HG02884 (cell line): ENCODE measurements around the gene FIBCD1.
"Not testable (repeated sequence)": the region's sequence is repeated elsewhere in the genome, so short reads cannot be mapped to it uniquely, and the experiment has no call there.

Experiments used
- ATAC-seq: cut with Tn5 transposase; IDR thresholded peaks from one replicate; pipeline ENCODE4 v1.9.1; 2021; ENCODE audit warnings: mild to moderate bottlenecking, moderate library complexity; ENCODE audit not compliant: unreplicated experiment

The FIBCD1 gene

DNA sequence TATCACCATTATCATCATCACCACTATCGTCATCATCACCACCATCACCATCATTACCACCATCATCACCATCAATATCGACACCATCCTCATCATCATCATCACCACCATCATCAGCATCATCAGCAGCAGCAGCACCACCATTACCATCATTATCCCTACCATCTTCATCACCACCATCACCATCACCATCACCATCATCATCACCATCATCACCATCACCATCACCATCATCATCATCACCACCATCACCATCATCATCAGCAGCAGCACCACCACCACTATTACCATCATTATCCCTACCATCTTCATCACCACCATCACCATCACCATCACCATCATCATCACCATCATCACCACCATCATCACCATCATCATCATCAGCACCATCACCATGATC is 15.9 kb upstream of the FIBCD1 start:
- ATAC-seq, result not testable (repeated sequence)

GRCh38 chr9:130954317-130954716 is 15.3 kb upstream of the FIBCD1 start:
- ATAC-seq, result no peak

DNA sequence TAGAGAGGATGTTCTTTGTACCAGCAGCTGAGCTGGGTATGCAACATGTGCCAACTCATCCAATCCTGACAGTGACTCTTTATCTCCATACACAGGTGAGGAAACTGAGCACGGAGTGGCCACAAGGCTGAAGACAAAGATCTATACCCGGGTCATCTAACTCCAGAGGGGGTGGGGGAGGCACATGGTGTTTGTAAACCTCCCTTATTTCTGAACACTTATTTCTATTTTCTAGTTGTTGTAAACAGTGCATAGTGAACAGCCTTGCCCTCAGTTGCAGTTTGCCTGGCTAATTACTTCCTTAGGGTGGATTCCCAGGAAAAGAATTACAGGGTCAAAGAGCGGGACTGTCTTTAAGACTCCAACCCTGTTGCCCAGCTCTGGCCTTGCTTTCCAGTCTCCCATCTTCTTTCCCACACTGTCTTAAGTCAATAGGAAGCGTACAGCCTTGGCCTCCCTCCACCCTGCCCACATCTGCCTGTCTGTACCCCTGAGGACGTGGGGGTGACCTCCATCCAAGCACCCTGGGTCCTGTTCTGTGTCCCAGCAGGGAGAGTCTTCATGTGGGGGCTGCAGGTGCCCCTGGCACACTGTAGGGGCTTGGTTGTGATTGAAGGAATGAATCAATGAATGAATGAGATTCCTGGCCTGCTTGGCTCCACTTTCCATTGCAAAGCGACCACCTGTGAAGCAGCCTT is 13.2 kb upstream of the FIBCD1 start:
- no peak for ATAC-seq

DNA sequence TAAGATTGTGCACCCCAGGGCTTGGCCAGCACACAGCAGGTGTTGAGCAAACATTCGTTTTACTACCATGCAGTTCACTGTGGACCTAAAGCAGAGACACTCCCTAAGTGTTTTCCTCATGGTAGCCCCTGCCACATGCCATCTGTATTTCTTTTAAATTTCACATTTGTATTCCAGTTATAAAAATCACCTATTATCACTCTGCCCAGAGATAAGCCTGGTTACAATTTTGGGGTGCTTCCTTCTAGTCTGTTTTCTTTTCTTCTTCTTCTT is 10.9 kb upstream of the FIBCD1 start:
- ATAC-seq, result no peak

GRCh38 chr9:130949188-130950038 is 10.4 kb upstream of the FIBCD1 start:
- no peak for ATAC-seq

- ATAC-seq, result no peak
Observed at GRCh38 chr9:130948266-130948665, 9.2 kb upstream of the FIBCD1 start.

DNA sequence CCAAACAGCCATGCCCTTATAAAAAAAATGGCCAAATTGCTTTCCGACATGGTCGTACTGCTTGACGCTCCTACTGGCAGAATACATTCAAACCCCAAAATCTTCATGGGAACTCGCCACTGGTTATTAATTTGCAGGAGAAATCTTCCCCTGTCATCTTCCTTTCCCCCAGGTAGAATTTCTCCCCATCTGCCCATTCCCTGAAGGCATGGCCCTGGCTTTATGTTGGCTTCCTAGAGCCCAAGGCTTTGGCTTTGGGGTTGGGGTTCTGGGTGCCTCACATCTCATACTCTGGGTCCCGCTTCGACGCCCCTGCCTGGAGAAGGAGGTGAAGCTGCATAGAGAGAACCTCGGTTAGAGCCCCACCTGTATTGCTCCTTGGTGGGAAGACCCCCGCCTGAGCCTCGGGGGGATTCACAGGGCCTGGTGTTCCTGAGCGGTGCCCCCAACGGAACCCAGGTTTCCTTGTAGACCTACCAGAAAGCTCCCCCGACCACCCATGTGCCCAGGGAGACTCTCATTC is 8.6 kb upstream of the FIBCD1 start:
- no peak for ATAC-seq

GRCh38 chr9:130946766-130947617 is 7.9 kb upstream of the FIBCD1 start:
- no peak for ATAC-seq

GRCh38 chr9:130945173-130945572 is 6.1 kb upstream of the FIBCD1 start:
- ATAC-seq, result no peak

- no peak for ATAC-seq
Observed at GRCh38 chr9:130944510-130945058, 5.5 kb upstream of the FIBCD1 start.

DNA sequence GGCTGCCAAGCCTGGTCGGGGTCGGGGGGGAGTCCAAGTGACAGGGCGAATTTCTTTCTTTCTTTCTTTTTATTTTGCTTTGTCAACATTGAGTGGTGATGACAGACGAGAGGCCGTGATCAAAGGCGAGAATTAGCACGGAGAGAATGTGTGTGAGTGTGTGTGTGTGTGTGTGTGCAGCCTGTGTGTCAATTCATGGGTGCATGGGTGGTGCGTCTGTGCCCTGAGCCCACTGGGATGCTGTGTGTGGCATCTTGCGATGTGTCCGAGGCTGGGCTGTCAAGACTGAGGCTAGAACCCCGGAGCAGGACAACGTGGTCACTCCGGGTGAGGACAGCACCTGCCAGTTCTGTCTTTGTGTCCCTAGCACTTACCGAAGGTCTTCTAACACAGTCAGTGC is 4.7 kb upstream of the FIBCD1 start:
- ATAC-seq, result no peak

DNA sequence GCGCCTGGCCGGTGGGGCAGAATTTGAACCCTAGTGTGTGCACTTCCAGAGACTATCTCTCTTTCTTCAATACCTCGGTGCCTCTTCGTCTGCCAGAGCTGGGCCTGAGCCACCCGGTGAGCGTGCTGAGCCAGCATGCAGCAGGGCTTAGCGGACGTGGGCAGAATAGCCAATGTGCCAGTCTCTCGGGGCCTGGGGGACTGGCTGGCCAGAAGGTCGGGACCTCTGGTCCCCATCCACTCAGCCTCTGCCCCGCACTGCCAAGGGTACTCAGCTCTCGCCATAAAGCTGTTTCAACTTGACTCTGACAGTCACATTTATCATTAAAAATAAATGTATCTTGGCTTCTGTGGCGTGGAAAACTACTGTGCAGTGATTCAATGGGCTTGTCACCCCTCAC is 4.2 kb upstream of the FIBCD1 start:
- ATAC-seq, result no peak

DNA sequence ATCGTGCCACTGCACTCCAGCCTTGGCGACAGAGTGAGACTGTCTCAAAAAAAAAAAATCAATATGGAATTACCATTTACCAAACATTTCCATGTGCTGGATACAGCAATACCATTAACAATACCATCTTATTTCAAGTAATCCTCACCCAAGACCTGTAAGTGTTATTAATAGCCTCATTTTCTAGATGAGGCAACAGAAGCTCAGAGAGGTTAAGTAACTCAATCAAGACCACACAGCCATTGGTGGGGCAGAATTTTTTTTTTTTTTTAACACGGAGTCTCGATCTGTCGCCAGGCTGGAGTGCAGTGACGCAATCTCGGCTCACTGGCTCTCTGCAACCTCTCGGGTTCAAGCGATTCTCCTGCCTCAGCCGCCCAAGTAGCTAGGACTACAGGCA is 3.6 kb upstream of the FIBCD1 start:
- ATAC-seq, result no peak

- no peak for ATAC-seq
Observed at GRCh38 chr9:130942084-130942483, 3.0 kb upstream of the FIBCD1 start.

DNA sequence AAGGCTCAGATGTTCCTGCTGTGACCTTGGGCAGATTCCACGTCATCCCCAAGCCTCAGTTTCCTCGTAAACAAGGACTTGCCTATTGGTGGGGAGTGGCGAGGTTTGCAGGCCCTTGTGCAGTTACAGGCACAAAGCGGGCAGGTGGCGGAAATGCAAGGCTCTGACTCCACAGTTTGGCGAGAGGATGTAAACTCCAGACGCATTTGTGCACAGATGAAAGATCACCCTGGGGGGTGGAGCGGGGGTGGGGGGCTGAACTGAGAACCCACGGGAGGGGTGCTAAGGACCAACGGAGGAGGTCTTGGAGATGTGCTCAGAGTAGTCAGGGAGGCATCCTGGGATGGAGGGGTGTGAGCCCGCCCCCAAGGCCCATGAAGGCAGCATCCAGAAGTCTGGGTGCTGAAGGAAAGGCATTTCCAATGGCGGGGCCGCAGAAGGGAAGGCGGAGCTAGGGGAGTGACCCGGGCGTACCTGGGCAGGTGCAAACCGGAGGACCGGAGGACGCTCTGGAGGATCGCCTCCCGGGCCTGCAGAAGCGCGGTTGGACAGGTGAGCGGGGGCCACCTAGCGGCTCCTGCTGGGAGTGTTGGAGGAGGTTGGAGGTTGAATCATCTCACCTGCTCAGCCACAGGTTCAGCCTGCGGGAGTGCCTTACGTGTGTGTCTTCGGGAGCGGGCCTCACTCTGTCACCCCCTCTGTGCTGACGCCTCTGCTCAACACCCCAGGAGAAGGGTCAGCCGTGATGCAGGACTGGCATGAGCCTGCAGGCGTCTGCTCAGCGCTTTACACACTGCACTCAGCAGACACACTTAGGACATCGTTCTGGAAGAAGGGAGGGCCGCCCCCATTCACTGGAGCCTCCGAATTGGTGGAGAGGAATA is 1.9 kb upstream of the FIBCD1 start:
- no peak for ATAC-seq

DNA sequence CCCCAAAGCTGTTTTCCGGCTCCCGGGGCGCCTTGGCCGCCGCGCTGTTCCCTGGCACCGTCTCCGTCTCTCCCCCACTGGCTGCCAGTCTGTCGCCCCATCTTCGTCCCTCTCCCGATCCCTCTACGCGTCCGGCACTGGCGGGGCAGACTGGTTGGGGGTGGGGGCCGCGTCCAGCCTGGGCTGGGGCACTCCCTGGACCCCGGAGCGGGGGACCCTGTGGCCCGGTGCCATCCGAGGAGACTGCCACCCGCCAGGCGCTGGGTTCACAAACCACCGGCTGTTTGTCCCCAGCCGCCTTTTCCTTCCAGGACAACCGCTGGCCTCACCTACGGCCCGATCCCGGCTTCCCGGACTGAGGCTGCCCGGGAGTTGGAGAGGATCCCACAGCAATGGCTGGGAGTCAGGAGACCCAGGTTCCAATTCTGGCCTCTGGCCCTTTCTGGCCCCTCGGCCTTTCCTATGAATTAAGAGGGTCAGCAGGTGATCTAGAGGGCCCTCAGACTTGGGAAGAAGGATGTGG is 1.0 kb upstream of the FIBCD1 start:
- ATAC-seq, result no peak

DNA sequence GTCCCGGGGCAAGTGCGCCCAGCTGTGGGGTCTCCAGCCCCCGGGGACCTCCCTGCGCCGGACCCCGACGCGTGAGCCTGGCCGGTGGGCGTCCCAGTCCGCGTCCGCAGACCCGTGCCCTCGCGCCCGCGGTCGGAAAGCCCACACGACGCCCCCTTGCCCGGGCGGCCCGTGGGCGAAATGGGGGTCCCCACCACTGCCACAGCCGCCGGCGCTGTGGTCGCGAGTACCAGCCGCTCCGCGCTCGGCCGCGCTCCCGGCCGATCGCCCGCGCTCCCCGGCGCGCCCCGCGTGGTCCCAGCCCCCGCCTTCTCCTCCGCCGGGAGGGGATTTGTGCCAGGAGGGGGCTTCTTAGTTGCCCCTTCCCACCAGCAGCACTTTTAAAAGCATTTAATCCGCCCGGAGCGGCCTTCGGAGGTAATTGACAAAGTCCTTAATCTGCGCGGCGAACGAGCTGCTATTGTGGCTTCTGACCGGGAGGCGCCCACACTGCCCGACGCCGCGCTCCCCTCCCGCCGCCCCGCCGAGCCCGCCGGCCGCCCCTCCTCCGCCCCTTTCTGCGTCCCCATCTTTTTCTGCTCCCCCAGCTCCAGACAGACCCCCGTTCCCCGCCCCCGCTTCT is 469 bp upstream of the FIBCD1 start:
- no peak for ATAC-seq

- no peak for ATAC-seq
Observed at GRCh38 chr9:130938184-130938651, 829 bp downstream of the FIBCD1 start.
